HepG2 (cell line): ENCODE results near the gene ANO10. TPM values are rescaled to one million over a fixed set of nuclear protein-coding genes. Genes with fewer than 3 reads are reported as not detected.

Experiments
- ATAC-seq: fragments of 200-7000 bp; cut with Tn5 transposase; 3 replicates; pipeline ENCODE4 v1.9.1; 2020; ENCODE audit warnings: mild to moderate bottlenecking, moderate library complexity
- BruUV-seq: library from RNA; stranded (reverse); fragments of 400-500 nt; replicated peaks from 2 replicates; lab custom pipeline; 2021; lab: Mats Ljungman, UMichigan
- CTCF ChIA-PET: fragments of 300-600 bp; formaldehyde crosslinking; extraction: SDS; loops from one replicate; lab custom pipeline; 2021; ENCODE audit warnings: low total read pairs, inconsistent platforms, low intra/inter-chr PET ratio; lab: Yijun Ruan, JAX
- POLR2A ChIA-PET: fragments of 350-600 bp; sonication (Branson Sonifier 250); formaldehyde crosslinking; loops from one replicate; lab custom pipeline; 2020; ENCODE audit warnings: antibody characterized with exemption, inconsistent platforms; lab: Yijun Ruan, JAX
- DNase-seq: peaks from one replicate; pipeline ENCODE4 v3.0.0-alpha.2; 2015; ENCODE audit warnings: low spot score
- FAIRE-seq: peaks from 3 replicates; lab custom pipeline; 2011; peaks lifted over from hg19 to GRCh38; lab: Jason Lieb, UNC
- H2AFZ ChIP-seq: one replicate; pipeline ENCODE4 v1.6.1; 2011; ENCODE audit warnings: low read length, inconsistent platforms
- H3K27ac ChIP-seq: fragments of 300-600 bp; 3 replicates; pipeline ENCODE4 v1.8.0; 2011; ENCODE audit warnings: mixed run types, mild to moderate bottlenecking, mixed read lengths, low read length, inconsistent platforms; ENCODE audit not compliant: insufficient read depth; ENCODE audit errors: extremely low read length
- H3K27me3 ChIP-seq, 2 experiments: fragments of 200-600 bp in 1 of 2; 2 replicates in 1 of 2; 3 replicates in 1 of 2; pipeline versions ENCODE4 v1.6.0 to v1.8.0; 2011; ENCODE audit warnings: low read length in 2 of 2, mild to moderate bottlenecking in 2 of 2, moderate library complexity in 2 of 2, inconsistent platforms in 1 of 2; ENCODE audit not compliant: insufficient read depth in 2 of 2, control insufficient read depth in 1 of 2
- H3K36me3 ChIP-seq, 2 experiments: fragments of 200-600 bp in 1 of 2; replicated peaks in 1 of 2; 2 replicates in 1 of 2; 3 replicates in 1 of 2; pipeline versions ENCODE4 v1.5.1 to v1.8.0; 2011; ENCODE audit warnings: low read length in 2 of 2, inconsistent platforms in 1 of 2; ENCODE audit not compliant: insufficient read depth in 2 of 2, control insufficient read depth in 1 of 2
- H3K4me1 ChIP-seq: 2 replicates; pipeline ENCODE4 v1.5.1; 2012; ENCODE audit warnings: low read length, inconsistent platforms; ENCODE audit not compliant: insufficient read depth
- H3K4me2 ChIP-seq: 2 replicates; pipeline ENCODE4 v1.6.0; 2011; ENCODE audit warnings: low read depth, low read length, inconsistent platforms
- H3K4me3 ChIP-seq, 3 experiments: fragments of 200-600 bp in 1 of 3; sonication (generic), shearing (Covaris generic) in 1 of 3; replicated peaks in 1 of 3; 2 replicates each; pipeline ENCODE4 v1.5.1; 2011 to 2016; ENCODE audit warnings: low read length in 3 of 3, inconsistent platforms in 2 of 3, low read depth in 2 of 3, mild to moderate bottlenecking in 2 of 3, control low read depth in 1 of 3, mixed read lengths in 1 of 3; ENCODE audit not compliant: insufficient read depth in 1 of 3
- H3K79me2 ChIP-seq: one replicate; pipeline ENCODE4 v1.6.1; 2011; ENCODE audit warnings: low read length, inconsistent platforms; ENCODE audit not compliant: insufficient read depth
- H3K9ac ChIP-seq: 2 replicates; pipeline ENCODE4 v1.6.0; 2011; ENCODE audit warnings: mild to moderate bottlenecking, low read depth, low read length, inconsistent platforms; ENCODE audit not compliant: insufficient read depth
- H3K9me3 ChIP-seq: 2 replicates; pipeline ENCODE4 v1.5.1; 2012; ENCODE audit warnings: mild to moderate bottlenecking, low read length
- H4K20me1 ChIP-seq: 2 replicates; pipeline ENCODE4 v1.6.0; 2011; ENCODE audit warnings: inconsistent platforms, mild to moderate bottlenecking, low read length, moderate library complexity; ENCODE audit not compliant: insufficient read depth
- HNF4G ChIP-seq, 2 experiments: sonication (generic) in 1 of 2; formaldehyde crosslinking in 1 of 2; IDR thresholded peaks; 2 replicates each; pipeline versions ENCODE4 v1.4.0 to v1.6.1; 2011 to 2020; ENCODE audit warnings: borderline replicate concordance in 2 of 2, low read depth in 2 of 2, mild to moderate bottlenecking in 2 of 2, low read length in 1 of 2, missing genetic modification reagents in 1 of 2, moderate library complexity in 1 of 2
- IRX3 ChIP-seq: sonication (generic); formaldehyde crosslinking; IDR thresholded peaks from 2 replicates; pipeline ENCODE4 v1.8.1; 2023; ENCODE audit warnings: mild to moderate bottlenecking, low read depth, missing genetic modification reagents, borderline replicate concordance
- KMT2B ChIP-seq: IDR thresholded peaks from 2 replicates; pipeline ENCODE4 v1.6.1; 2016; ENCODE audit warnings: missing genetic modification reagents, missing compliant biosample characterization
- PAF1 ChIP-seq: IDR thresholded peaks from 2 replicates; pipeline ENCODE4 v1.6.1; 2016; ENCODE audit warnings: missing genetic modification reagents, missing compliant biosample characterization
- PLRG1 ChIP-seq: fragments of 450-650 bp; conservative IDR thresholded peaks from 2 replicates; pipeline ENCODE4 v1.6.1; 2016
- SCMH1 ChIP-seq: sonication (generic); formaldehyde crosslinking; IDR thresholded peaks from 2 replicates; pipeline ENCODE4 v1.9.0; 2021; ENCODE audit warnings: missing genetic modification reagents, mild to moderate bottlenecking, borderline replicate concordance
- ZNF17 ChIP-seq: sonication (generic); formaldehyde crosslinking; IDR thresholded peaks from 2 replicates; pipeline ENCODE4 v1.5.0; 2020; ENCODE audit warnings: mild to moderate bottlenecking, missing genetic modification reagents
- ZNF383 ChIP-seq: sonication (generic); formaldehyde crosslinking; IDR thresholded peaks from 2 replicates; pipeline ENCODE4 v1.4.0; 2020; ENCODE audit warnings: missing genetic modification reagents, mild to moderate bottlenecking, borderline replicate concordance
- ZNF724P ChIP-seq: sonication (generic); formaldehyde crosslinking; IDR thresholded peaks from 2 replicates; pipeline ENCODE4 v1.8.0; 2022; ENCODE audit warnings: missing genetic modification reagents, borderline replicate concordance
- ZNF761 ChIP-seq: sonication (generic); formaldehyde crosslinking; conservative IDR thresholded peaks from 2 replicates; pipeline ENCODE4 v1.4.0; 2020; ENCODE audit warnings: mild to moderate bottlenecking, missing genetic modification reagents
- WGBS: methylation state at CpG from one replicate; pipeline ENCODE4 v1.1.6; 2017; ENCODE audit warnings: low lambda C conversion rate; 5-methylcytosine and 5-hydroxymethylcytosine counted together
- in situ Hi-C: cut with HindIII; loops from 2 replicates; pipeline ENCODE4 v1.10.0; 2017; ENCODE audit warnings: low pct_unique_long_range_greater_than_20kb; ENCODE audit not compliant: extremely low pct_ligation_motif_present
- intact Hi-C: fragments of 100-400 bp; cut with micrococcal nuclease; formaldehyde crosslinking; loops from one replicate; pipeline ENCODE4 v1.10.0; 2022; ENCODE audit not compliant: unreplicated experiment
- polyA plus RNA-seq, 8 experiments: library from polyadenylated mRNA; depleted of rRNA in 3 of 8; stranded (reverse) in 7 of 8; unstranded in 1 of 8; fragments of >200 nt; fragmentation: Illumina TruSeq in 4 of 8; extraction: Trizol in 4 of 8; gene quantifications; 2 replicates each; pipeline versions ENCODE4 v1.2.1 to v1.2.3, GENCODE V29; 2011 to 2016; ENCODE audit warnings: low read depth in 4 of 8, missing spikeins in 1 of 8, mixed read lengths in 1 of 8; ENCODE audit not compliant: insufficient read depth in 1 of 8
- total RNA-seq, 5 experiments: library from RNA; depleted of rRNA; stranded (reverse); fragments of >200 nt; fragmentation: Illumina TruSeq; extraction: Trizol; gene quantifications; 2 replicates each; pipeline ENCODE4 v1.2.3, GENCODE V29; 2016; ENCODE audit warnings: low read depth in 1 of 5
- TF ChIP-seq, protein P1 (sequence below): sonication (generic); formaldehyde crosslinking; IDR thresholded peaks from 2 replicates; pipeline ENCODE4 v1.9.0; 2021; ENCODE audit warnings: missing genetic modification reagents, borderline replicate concordance
- TF ChIP-seq, protein P2 (sequence below): sonication (generic); formaldehyde crosslinking; IDR thresholded peaks from 2 replicates; pipeline ENCODE4 v1.4.0; 2020; ENCODE audit warnings: missing genetic modification reagents, mild to moderate bottlenecking, borderline replicate concordance

Gene ANO10
- total and polyA plus RNA-seq, 2 of the 13 experiments (the other 11 are each of a cell fraction or from before 2014, with no cell fraction given) = 10.4 to 13.1 TPM

GRCh38 chr3:43405888-43406642 lies 215.7 kb downstream of the ANO10 start (continued):
- no peak for TF ChIP-seq ZNF17 (CRISPR knock-in tag)
- no peak for TF ChIP-seq PLRG1

DNA sequence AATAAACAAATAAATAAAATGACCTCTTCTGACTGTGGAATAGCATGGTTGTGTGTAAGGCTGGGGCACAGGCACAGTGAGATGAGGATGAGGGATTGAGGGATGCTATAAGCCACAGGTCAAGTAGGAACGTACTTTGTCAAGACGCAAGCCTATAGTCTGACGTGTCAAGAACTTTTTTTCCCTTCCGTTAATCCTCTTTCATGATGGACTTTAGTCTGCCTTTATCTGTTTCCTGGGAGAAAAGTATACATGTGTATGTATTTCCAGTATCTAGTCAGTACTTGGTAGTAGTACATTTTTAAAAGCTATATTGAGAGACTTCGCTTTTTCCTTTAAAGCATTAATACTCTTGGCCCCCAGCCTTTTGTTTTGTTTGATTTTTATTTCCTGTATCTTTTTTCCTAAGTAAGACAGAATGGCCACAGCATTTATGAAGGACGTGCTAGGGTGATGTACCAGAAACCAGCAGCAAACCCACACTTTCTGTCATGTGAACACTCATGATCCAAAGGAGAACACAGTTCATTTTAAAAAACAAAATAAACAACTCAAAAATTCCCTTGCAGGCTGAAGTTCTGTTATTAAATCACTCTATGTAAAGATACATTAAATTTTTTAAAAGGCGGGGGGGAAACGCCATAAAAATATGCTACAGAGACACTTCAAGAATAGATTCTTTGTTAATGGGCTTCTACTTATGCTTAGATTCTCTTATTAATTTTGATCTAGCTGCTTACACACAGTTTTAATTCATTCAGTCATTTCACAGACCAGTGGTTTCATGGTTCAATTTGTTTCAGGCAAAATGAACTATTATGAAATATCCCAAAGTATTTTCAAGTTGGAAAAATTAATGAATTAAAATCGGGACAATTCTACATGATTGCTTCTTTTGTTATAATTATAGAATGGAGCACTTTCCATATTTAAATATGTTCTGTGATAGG lies 220.8 kb downstream of the ANO10 start:
- Histone ChIP-seq H3K4me3 (no peak overlapping the region), H2AFZ (no peak overlapping the region), H3K9me3 (no peaks in the 10 kb centered on the region), H3K27ac (no peak overlapping the region), H3K9ac (no peak overlapping the region), H3K4me1 (no peaks in the 10 kb centered on the region), H3K79me2 (no peaks in the 10 kb centered on the region), H3K27me3 (no peaks in the 10 kb centered on the region), H4K20me1 (no peaks in the 10 kb centered on the region), H3K36me3 (no peaks in the 10 kb centered on the region), H3K4me2 (no peak overlapping the region)
- POLR2A ChIA-PET = no interaction called here
- TF ChIP-seq SCMH1 (CRISPR knock-in tag) (no peak), ZNF383 (CRISPR knock-in tag) (no peak)
- 80% methylated on average over 9 of the region's 9 CpGs for WGBS
- DNase-seq (no peak), FAIRE-seq (no peak), ATAC-seq (no peak)
- CTCF ChIA-PET = no interaction called here
- in situ Hi-C loops = no loop called here
- no TSS peak for BruUV-seq
- intact Hi-C loops = no loop called here

DNA sequence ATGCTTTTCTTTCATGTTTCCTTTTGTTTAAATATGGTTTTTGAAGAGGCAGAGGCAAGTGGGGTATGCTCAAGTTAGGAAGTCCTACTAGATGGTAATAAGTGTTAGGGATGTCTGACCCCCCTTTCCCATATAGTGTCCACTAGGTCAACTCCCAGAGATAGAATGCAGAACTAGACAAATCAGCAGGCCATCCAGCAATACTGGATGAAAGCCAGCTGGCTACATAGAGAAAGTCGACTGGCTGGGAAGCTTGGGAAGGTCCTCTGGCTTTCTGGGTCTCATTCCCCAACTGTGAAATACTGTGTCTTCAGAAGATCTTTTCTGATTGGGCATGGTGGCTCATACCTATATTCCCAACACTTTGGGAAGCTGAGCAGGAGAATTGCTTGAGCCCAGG lies 221.6 kb downstream of the ANO10 start:
- in situ Hi-C loops (no loop called here), intact Hi-C loops (no loop called here)
- BruUV-seq = no TSS peak
- Histone ChIP-seq H3K4me2 (no peak overlapping the region), H3K27ac (no peak overlapping the region), H4K20me1 (no peaks in the 10 kb centered on the region), H3K4me1 (no peaks in the 10 kb centered on the region), H3K27me3 (no peaks in the 10 kb centered on the region), H3K36me3 (no peaks in the 10 kb centered on the region), H3K9ac (no peak overlapping the region), H2AFZ (no peak overlapping the region), H3K4me3 (no peak overlapping the region), H3K79me2 (no peaks in the 10 kb centered on the region), H3K9me3 (no peaks in the 10 kb centered on the region)
- DNase-seq (no peak), ATAC-seq (no peak), FAIRE-seq (no peak)
- POLR2A ChIA-PET = no interaction called here
- 9% methylated on average over 1 of the region's 1 CpG for WGBS
- CTCF ChIA-PET = no interaction called here
- TF ChIP-seq, protein P1, sequence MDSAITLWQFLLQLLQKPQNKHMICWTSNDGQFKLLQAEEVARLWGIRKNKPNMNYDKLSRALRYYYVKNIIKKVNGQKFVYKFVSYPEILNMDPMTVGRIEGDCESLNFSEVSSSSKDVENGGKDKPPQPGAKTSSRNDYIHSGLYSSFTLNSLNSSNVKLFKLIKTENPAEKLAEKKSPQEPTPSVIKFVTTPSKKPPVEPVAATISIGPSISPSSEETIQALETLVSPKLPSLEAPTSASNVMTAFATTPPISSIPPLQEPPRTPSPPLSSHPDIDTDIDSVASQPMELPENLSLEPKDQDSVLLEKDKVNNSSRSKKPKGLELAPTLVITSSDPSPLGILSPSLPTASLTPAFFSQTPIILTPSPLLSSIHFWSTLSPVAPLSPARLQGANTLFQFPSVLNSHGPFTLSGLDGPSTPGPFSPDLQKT (CRISPR knock-in tag) = no peak
- no peak for TF ChIP-seq KMT2B (CRISPR knock-in tag)
- no peak for TF ChIP-seq HNF4G (IDR thresholded peaks at IDR 0.05; ENCODE audit: borderline replicate concordance, low read depth, low read length)
- TF ChIP-seq HNF4G (CRISPR knock-in tag; IDR thresholded peaks at IDR 0.05; ENCODE audit: borderline replicate concordance, low read depth) = no peak
- TF ChIP-seq, protein P2, sequence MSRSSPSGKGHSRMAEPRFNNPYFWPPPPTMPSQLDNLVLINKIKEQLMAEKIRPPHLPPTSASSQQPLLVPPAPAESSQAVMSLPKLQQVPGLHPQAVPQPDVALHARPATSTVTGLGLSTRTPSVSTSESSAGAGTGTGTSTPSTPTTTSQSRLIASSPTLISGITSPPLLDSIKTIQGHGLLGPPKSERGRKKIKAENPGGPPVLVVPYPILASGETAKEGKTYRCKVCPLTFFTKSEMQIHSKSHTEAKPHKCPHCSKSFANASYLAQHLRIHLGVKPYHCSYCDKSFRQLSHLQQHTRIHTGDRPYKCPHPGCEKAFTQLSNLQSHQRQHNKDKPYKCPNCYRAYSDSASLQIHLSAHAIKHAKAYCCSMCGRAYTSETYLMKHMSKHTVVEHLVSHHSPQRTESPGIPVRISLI (CRISPR knock-in tag) = no peak
- no peak for TF ChIP-seq ZNF724P (CRISPR knock-in tag)
- TF ChIP-seq IRX3 (CRISPR knock-in tag) = no peak
- no peak for TF ChIP-seq PAF1
- TF ChIP-seq ZNF761 (CRISPR knock-in tag) = no peak
